ENCODE data around the gene SLC25A25. TPM values are rescaled to one million over a fixed set of nuclear protein-coding genes. Genes with fewer than 3 reads are reported as not detected.

The SLC25A25 gene
- total RNA-seq, 1 donor from 2014 or later: 33.0 TPM

DNA sequence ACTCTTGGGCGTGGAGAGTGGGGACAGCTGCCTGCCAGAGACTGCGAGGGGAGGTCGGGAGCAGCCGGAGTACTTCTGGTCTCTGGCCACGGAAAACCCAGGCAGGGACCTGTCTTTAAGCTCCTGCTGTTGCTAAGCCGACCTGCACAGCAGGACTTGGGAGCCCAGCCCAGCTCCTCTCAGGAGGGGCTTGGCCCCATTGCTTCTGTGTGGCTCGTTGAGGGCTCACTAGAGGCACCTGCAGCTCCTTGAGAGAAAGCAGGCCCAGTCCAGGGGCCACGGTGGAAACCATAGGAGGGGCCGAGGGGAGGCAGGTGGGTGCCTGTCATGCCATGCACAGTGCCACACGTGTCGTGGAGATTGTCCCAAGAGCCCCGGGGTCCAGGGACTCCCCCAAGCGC lies 77.9 kb downstream of the SLC25A25 start:
- Mint-ChIP-seq H3K9me3 (ENCODE audit: unreplicated experiment) (peaks cover 13% of the 10 kb centered on the region), H3K27me3 (ENCODE audit: unreplicated experiment) (peaks cover 8% of the 10 kb centered on the region), H3K36me3 (ENCODE audit: unreplicated experiment) (no peaks in the 10 kb centered on the region), H3K4me3 (ENCODE audit: unreplicated experiment) (no peak overlapping the region), H3K4me1 (ENCODE audit: low read depth, unreplicated experiment) (peaks cover 5% of the 10 kb centered on the region), H3K27ac (ENCODE audit: unreplicated experiment) (no peak overlapping the region)
- DNase-seq: peak; percentile 12
- TF ChIP-seq, protein P1, sequence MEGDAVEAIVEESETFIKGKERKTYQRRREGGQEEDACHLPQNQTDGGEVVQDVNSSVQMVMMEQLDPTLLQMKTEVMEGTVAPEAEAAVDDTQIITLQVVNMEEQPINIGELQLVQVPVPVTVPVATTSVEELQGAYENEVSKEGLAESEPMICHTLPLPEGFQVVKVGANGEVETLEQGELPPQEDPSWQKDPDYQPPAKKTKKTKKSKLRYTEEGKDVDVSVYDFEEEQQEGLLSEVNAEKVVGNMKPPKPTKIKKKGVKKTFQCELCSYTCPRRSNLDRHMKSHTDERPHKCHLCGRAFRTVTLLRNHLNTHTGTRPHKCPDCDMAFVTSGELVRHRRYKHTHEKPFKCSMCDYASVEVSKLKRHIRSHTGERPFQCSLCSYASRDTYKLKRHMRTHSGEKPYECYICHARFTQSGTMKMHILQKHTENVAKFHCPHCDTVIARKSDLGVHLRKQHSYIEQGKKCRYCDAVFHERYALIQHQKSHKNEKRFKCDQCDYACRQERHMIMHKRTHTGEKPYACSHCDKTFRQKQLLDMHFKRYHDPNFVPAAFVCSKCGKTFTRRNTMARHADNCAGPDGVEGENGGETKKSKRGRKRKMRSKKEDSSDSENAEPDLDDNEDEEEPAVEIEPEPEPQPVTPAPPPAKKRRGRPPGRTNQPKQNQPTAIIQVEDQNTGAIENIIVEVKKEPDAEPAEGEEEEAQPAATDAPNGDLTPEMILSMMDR (IDR thresholded peaks at IDR 0.05; ENCODE audit: partially characterized antibody, unreplicated experiment): no peak

DNA sequence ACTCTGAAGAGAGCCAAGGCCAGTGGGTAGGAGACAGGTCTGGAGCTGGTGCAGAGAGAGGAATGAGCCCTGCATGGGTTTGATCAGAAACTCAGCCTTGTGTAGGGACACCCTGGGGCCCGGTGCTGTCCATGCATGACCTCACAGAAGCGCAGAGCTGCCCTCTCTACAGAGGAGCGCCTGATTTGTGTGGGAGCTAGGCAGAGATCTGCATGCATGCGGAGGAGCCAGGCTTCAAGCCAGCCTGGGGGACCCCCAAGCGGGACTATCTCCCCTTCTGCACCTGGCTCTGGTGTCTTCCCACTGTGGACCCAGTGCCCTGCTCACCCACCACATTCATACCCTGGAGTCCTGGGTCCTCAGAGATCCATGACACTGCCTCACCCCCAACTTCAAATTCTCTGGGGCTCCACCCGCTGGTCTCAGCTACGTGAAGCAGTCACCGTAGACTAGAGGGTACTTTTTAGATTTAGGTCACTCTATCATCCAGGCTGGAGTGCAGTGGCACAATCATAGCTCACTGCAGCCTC lies 78.6 kb downstream of the SLC25A25 start:
- Mint-ChIP-seq H3K9me3 (ENCODE audit: unreplicated experiment) (peaks cover 12% of the 10 kb centered on the region), H3K27ac (ENCODE audit: unreplicated experiment) (no peak overlapping the region), H3K4me3 (ENCODE audit: unreplicated experiment) (no peak overlapping the region), H3K27me3 (ENCODE audit: unreplicated experiment) (peaks cover 8% of the 10 kb centered on the region), H3K36me3 (ENCODE audit: unreplicated experiment) (no peaks in the 10 kb centered on the region), H3K4me1 (ENCODE audit: low read depth, unreplicated experiment) (peaks cover 3% of the 10 kb centered on the region)
- DNase-seq: no peak
- TF ChIP-seq, protein P1 (IDR thresholded peaks at IDR 0.05; ENCODE audit: partially characterized antibody, unreplicated experiment): no peak

DNA sequence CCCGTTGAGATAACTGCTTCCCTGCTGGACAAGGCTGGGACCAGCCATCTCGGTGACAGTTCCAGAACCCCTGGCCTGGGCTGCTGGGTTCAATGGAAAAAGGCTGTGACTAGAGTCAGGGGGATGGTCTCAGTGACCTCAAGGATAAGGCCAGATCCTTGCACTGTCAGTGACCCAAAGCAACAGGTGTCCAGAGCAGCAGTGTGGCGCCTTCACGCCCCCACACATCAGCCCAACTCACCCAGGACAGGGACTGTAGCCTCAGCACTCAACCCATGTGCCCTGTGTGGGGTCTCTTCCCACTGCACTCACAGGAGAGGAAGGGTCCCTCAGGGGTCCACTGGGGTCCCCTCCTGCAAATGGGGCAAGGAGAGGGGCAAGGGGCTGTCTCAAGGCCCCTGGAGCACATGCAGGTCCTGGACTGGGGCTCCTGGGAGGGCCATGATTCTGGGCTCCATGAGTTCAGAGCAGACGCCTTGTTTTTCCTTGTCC lies 80.5 kb downstream of the SLC25A25 start:
- peaks cover 3% of the 10 kb centered on the region for H3K4me1 Mint-ChIP-seq (ENCODE audit: low read depth, unreplicated experiment)
- H3K27ac Mint-ChIP-seq (ENCODE audit: unreplicated experiment): no peak overlapping the region
- no peak overlapping the region for H3K4me3 Mint-ChIP-seq (ENCODE audit: unreplicated experiment)
- H3K36me3 Mint-ChIP-seq (ENCODE audit: unreplicated experiment): no peaks in the 10 kb centered on the region
- H3K9me3 Mint-ChIP-seq (ENCODE audit: unreplicated experiment): peaks cover 8% of the 10 kb centered on the region
- no peak for DNase-seq
- H3K27me3 Mint-ChIP-seq (ENCODE audit: unreplicated experiment): peaks cover 6% of the 10 kb centered on the region
- TF ChIP-seq, protein P1 (IDR thresholded peaks at IDR 0.05; ENCODE audit: partially characterized antibody, unreplicated experiment): no peak

DNA sequence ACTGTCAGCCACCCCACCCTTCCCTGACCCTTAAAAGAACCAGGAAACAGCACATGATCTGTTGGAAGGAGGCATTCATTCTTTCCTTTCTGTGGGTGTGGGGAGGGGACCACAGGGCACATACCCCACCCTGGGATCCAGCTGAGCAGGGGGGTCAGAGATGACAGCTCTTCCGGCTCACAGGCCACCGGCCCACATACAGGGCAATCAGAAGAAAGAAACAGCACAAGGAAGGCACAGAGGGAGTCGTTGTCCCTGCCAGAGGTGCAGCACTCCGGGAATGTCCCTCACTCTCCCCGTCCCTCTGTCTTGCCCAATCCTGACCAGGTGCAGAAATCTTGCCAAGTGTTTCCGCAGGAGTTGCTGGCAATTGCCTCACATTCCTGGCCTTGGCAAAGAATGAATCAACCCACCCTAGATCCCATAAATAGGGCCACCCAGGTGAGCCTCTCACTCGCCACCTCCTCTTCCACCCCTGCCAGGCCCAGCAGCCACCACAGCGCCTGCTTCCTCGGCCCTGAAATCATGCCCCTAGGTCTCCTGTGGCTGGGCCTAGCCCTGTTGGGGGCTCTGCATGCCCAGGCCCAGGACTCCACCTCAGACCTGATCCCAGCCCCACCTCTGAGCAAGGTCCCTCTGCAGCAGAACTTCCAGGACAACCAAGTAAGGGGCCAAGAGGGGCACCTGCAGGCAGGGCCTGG lies 81.1 kb downstream of the SLC25A25 start, which contains the start of gene LCN2:
LCN2 (plus strand) TSS at position 453 of the 701 bp plus-strand sequence; CDS start at position 526, 73 bp downstream.
- TF ChIP-seq, protein P1 (IDR thresholded peaks at IDR 0.05; ENCODE audit: partially characterized antibody, unreplicated experiment): no peak
- no peak for DNase-seq
- Mint-ChIP-seq H3K9me3 (ENCODE audit: unreplicated experiment) (peaks cover 8% of the 10 kb centered on the region), H3K27ac (ENCODE audit: unreplicated experiment) (no peak within 1 kb of the TSS), H3K27me3 (ENCODE audit: unreplicated experiment) (peaks cover 6% of the 10 kb centered on the region), H3K4me3 (ENCODE audit: unreplicated experiment) (no peak within 1 kb of the TSS), H3K36me3 (ENCODE audit: unreplicated experiment) (no peaks in the 10 kb centered on the region), H3K4me1 (ENCODE audit: low read depth, unreplicated experiment) (peaks cover 3% of the 10 kb centered on the region)

Measured in glutamatergic neuron (in vitro differentiated cells).